Keratinocyte (primary cell): Measurements from ENCODE around the gene KDM2A.

ENCODE experiments used
- CTCF ChIP-seq, 3 experiments: IDR thresholded peaks in 1 of 3; conservative IDR thresholded peaks in 1 of 3; optimal IDR thresholded peaks in 1 of 3; 2 replicates in 2 of 3; 3 replicates in 1 of 3; pipeline versions ENCODE3 to v1.5.1; 2011; ENCODE audit warnings: low read length in 3 of 3, mild to moderate bottlenecking in 3 of 3, moderate library complexity in 2 of 3, control low read depth in 1 of 3, inconsistent platforms in 1 of 3; ENCODE audit not compliant: insufficient read depth in 2 of 3; ENCODE audit errors: extremely low read depth in 1 of 3
- EZH2 ChIP-seq: IDR thresholded peaks from one replicate; pipeline ENCODE4 v1.6.1; 2012; ENCODE audit warnings: inconsistent platforms, mild to moderate bottlenecking, low read length, moderate library complexity

- TF ChIP-seq CTCF (optimal IDR thresholded peaks at IDR 0.05 in 1 of 3, IDR thresholded peaks at IDR 0.05 in 1 of 3, conservative IDR thresholded peaks at IDR 0.05 in 1 of 3; ENCODE audit: extremely low read depth in 1 of 3, insufficient read depth in 2 of 3, low read length in 3 of 3) (no peak), EZH2 (no peak)
Measured at GRCh38 chr11:67268962-67269268, 149.9 kb downstream of the KDM2A start.
